GM19043 (cell line): ENCODE data around the gene PDE3A.
"Not testable (repeated sequence)": the region's sequence is repeated elsewhere in the genome, so short reads cannot be mapped to it uniquely, and the experiment has no call there.

Source experiments
- ATAC-seq: cut with Tn5 transposase; IDR thresholded peaks from one replicate; pipeline ENCODE4 v1.9.1; 2021; ENCODE audit warnings: low read depth; ENCODE audit not compliant: unreplicated experiment

Gene PDE3A

DNA sequence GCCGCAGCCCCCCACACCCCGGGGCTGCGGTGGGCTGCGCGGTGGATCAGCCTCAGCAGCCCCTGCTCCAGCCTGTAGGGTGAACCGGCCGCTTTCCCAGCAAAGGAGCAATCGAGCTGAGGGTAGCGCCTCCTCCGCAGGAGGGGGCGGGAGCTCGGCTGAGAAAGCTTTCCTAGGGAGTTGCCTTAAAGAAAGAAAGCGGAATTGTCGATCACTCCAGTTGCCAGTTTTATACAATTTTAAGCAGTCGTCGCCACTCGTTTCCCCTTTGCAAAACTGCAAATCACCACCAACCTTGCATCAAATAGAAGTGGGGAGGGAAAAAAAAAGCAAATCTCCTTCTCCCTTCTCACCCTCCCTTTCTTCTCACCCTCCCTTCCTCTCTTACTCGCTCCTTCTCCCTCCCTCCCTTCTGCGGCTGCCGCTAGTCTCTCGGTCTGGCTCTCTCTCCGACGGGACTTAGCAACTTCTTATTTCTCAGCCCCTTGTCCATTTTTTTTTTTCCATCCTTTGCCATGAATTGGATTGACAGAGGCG is at the start of gene PDE3A:
PDE3A (plus strand) TSS at position 424 of the 537 bp plus-strand sequence. CDS start 748 bp downstream, outside the sequence.
- ATAC-seq, result no peak

GRCh38 chr12:20319366-20319765 is 49.0 kb upstream of the PDE3A start:
- no peak for ATAC-seq

DNA sequence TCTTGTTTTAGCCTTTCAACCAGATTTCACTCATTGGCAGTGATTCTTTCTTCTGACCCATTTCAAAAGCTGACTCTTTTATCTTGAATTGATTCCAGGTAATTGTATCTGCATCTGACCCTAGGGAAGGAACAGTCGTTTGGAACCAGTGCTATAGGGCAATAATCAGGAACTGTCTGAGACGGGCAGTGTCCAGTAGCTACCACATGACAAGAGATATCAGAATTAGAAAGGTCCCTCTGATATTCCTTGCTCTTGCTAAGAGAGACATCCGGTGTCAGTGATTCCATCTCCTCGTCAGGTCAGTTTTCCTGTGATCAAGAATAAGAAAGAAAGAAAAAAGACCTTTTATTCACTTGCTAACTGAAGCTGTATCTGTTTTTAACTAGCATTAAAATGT is 47.8 kb upstream of the PDE3A start:
- no peak for ATAC-seq

- not testable (repeated sequence) for ATAC-seq
Observed at GRCh38 chr12:20330826-20331505, 37.4 kb upstream of the PDE3A start.

DNA sequence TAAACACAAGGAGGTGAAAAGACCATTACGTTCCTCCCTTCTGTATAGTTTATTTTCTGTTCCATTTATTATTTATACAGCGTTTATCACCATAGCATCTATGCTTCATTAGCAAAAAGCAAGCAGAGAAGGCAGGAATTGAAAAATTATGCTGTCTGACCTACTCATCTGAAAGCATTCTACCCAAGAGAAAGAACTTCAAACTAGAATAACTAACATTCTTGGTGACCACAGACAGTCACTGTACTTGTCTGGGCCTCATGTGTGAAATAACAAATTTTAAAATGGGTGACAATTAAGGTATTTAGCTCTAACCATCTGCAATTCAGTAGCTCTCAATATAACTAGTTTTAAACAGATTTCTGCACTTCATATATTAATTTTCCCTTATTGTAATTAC is 29.3 kb upstream of the PDE3A start:
- ATAC-seq, result no peak

GRCh38 chr12:20342111-20342510 is 26.2 kb upstream of the PDE3A start:
- ATAC-seq, result no peak

DNA sequence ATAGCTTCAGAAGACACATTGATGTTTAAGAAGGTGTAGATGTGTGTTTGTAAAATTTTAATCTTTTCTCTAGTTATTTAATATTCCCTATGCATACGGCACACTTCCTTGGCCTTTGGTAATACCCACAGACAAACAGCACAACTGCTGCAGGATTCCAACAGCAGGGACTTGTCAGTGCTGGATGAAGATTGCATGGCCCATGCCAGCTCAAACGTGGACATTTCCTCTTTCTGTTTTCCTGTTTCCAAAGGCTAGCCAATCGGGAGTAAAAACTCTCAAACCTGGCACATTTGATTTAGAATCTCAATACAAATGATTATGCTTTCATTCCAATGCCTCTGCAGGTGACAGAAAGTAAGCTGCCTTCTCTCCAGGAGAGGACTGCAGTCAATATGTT is 22.5 kb upstream of the PDE3A start:
- no peak for ATAC-seq

- ATAC-seq, result no peak
Observed at GRCh38 chr12:20350026-20350425, 18.3 kb upstream of the PDE3A start.

DNA sequence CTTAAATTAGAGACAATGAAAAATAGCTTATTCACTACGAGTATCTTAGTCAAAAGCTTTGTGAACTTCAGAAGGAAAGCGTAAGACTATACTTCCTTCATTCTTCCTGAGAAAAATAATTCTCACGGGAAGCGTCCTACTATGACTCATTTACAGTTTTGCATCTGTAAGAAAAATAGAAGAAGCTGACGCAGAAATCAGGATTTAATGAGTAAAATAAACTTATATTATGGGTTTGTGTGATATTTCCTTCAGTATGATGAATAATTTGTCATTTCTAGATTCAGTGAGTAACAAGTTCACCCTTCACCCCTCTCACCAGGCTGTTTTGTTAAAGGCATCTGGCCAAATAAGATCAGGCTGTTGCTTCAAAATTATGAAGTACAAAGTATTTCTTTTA is 17.8 kb upstream of the PDE3A start:
- no peak for ATAC-seq

- ATAC-seq, result no peak
Observed at GRCh38 chr12:20351406-20351805, 16.9 kb upstream of the PDE3A start.

DNA sequence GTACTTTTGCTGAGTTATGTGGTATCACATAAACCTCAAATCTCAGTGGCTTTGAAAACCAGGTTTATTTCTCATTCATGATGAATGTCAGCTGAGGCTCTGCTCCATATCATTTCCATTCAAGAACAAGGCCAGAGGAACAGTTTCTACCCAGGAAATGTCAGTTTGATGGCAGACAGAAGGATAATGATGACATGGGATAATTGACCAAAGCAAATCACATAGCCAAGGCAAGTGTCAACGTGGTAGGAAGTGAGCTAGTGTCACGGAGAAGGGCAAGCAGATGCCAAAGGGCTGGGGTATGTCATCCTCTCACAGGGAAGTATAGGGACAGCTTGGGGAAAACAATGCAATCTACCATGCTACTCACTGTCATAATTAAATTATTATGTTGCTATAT is 12.3 kb upstream of the PDE3A start:
- ATAC-seq, result no peak

DNA sequence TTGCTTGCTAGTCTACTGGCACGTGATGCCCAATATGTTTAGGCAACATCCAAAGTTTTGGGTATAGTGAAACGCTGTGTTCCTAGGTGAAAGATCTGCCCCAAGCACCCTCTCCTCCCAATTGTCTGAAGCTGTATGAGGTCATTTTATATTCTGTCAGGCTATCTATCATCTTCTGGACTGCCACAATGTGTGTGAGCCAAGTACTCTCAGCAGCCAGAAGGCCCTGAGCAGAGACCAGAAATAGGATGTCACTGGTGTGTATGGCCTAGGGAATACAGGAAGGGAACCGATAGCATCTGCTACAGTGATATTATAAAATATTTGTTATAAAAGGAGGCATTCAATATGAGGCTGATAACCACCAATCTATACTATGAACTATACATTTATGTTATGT is 7.9 kb upstream of the PDE3A start:
- no peak for ATAC-seq

DNA sequence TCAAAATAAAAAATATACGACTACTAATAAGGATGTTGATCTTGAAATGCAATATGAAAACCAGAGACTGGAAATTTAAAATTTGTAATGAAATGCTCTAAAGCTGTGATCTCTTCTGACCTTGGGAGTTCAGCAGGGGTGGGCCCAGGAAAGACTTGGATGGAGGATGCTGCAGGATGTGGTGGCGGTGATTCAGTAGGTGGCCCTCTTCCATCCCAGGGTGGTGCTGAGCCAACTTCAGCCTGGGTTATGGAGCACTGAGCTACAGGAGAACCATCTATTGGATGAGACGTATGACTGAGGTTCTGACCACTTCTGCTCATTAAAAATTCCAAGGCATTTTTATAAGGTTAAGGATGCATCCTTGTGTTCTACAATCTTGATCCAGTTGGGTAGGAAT is 6.9 kb upstream of the PDE3A start:
- no peak for ATAC-seq

GRCh38 chr12:20364501-20364900 is 3.8 kb upstream of the PDE3A start:
- ATAC-seq, result no peak

DNA sequence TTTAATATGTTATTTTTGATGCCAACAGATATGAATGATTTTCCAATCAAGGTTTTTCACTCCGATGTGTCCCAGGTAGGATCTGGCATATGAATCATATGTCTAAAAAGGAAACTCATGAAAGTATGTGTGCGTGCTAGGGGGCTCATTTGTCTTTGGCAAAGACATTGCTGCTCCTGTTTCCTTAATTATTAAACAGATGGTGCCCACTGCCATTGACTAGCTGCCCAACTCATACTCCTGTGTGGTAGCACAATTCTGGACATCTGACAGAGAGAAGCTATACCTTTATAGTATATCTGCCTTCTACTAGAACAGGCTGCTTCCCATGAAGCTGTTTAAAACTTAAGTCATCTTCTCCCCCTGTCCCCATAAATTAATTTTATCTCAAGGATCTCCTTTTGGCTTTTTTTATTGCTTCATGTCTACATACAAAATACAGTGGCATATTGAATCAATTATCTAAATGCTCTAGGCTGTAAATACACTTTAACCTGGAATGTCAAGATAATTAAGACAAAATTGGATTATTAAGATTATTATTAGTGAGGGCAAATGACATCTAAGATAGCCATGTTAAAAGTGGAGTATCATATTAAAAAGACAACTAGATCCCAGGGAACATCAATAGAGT is 1.4 kb upstream of the PDE3A start:
- ATAC-seq, result no peak

GRCh38 chr12:20367583-20368113 is 689 bp upstream of the PDE3A start:
- ATAC-seq, result no peak

GRCh38 chr12:20368651-20369304 is 441 bp downstream of the PDE3A start:
- no peak for ATAC-seq

GRCh38 chr12:20369305-20370013 is 1.1 kb downstream of the PDE3A start:
- no peak for ATAC-seq

- ATAC-seq, result no peak
Observed at GRCh38 chr12:20370014-20370386, 1.7 kb downstream of the PDE3A start.

DNA sequence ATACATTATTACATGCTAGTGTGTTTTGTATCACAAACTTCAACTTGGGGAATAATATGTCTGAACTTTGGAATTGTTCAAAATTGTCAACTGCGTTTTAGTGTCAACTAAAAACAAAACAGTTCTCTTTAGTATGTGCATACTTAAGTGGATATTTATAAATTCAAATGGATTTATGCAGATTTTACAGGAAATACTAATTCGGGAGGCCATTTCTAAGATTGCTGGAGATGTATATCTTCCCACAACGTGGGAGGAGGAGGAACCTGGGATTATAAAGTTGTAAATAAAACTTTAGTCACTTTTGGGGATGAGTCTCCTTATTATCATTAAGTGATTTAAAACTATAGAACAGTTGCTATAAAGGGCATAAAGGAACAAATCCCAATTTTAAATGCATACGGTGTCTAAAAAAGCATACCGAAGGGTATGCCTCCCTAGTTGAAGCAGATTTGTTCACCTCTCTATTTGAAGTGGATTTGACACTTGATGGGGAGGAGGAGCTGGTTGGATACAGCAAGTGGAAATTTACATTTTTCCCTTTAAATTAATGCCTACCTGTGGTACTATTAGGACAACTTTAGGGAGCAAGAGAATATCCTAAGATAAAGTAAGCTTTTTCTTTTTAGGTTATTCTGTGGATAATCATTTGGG is 2.7 kb downstream of the PDE3A start:
- ATAC-seq, result no peak
